ENCODE data around the gene UBTD1. TPM values are rescaled to one million over a fixed set of nuclear protein-coding genes. Genes with fewer than 3 reads are reported as not detected.

The UBTD1 gene
- polyA plus RNA-seq, 1 donor, result 4.1 TPM

DNA sequence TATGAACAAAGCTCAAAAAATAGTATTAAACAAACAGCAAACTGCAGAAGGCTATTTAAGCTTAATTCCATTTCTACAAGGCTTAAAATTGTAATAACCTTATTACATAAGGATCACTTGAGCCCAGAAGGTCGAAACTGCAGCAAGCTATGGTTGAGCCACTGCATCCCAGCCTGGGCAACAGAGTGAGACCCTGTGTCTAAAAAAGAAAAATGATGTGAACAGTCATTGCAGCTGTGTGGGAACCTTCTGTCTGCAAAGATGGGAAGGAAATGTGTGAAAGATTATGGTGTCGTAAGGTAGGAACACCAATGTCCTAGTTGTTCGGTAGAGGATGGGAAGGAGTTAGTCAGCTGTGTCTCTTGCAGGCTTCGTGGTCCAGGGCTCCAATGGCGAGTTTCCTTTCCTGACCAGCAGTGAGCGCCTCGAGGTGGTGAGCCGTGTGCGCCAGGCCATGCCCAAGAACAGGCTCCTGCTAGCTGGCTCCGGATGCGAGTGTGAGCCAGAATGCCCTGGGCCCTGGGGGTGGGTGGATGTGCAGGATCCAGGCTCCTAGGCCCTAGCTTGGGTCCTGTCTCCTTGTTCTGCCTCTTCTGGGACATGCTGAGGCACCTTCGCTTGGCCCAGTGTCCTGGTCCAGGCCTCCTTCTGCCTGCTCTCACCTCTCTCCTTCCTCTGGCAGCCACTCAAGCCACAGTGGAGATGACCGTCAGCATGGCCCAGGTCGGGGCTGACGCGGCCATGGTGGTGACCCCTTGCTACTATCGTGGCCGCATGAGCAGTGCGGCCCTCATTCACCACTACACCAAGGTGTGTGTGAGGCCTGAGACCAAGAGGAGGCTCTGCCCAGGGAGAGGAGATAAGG lies 99.9 kb downstream of the UBTD1 start:
- Histone ChIP-seq H3K9me3 (ENCODE audit: control insufficient read depth, low read depth, low read length) (no peaks in the 10 kb centered on the region), H3K4me1 (ENCODE audit: control insufficient read depth, insufficient read depth, low read length) (no peaks in the 10 kb centered on the region), H3K27me3 (ENCODE audit: control insufficient read depth, insufficient read depth, low read length) (no peaks in the 10 kb centered on the region), H3K36me3 (ENCODE audit: control insufficient read depth, insufficient read depth, low read length) (no peaks in the 10 kb centered on the region), H3K4me3 (ENCODE audit: low read length) (no peak overlapping the region), H3K27ac (ENCODE audit: low read length) (no peak overlapping the region)
- no CpG with 5 or more reads among the region's 19 CpGs for WGBS (ENCODE audit: insufficient coverage, low lambda C conversion rate)
- no peak for DNase-seq

DNA sequence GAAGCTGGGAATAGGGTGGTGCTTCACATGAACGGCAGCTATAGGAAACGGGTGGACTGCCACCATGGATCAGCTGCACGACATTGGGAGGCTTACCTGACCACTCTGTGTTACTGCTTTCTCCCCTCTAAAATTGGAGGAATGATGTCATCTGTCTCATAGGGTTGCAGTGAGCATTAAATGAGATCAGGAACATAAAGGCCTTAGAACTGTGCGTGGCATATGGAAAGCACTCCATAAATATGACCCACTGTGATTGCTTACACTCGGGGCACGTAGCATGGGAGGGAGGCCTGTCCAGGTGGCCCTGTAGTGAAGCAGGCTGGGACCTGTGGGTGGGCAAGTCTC lies 100.5 kb downstream of the UBTD1 start:
- Histone ChIP-seq H3K9me3 (ENCODE audit: control insufficient read depth, low read depth, low read length) (no peaks in the 10 kb centered on the region), H3K27ac (ENCODE audit: low read length) (no peak overlapping the region), H3K27me3 (ENCODE audit: control insufficient read depth, insufficient read depth, low read length) (no peaks in the 10 kb centered on the region), H3K4me1 (ENCODE audit: control insufficient read depth, insufficient read depth, low read length) (no peaks in the 10 kb centered on the region), H3K4me3 (ENCODE audit: low read length) (no peak overlapping the region), H3K36me3 (ENCODE audit: control insufficient read depth, insufficient read depth, low read length) (no peaks in the 10 kb centered on the region)
- WGBS (ENCODE audit: insufficient coverage, low lambda C conversion rate), result no CpG with 5 or more reads among the region's 6 CpGs
- DNase-seq, result no peak

- no peak for DNase-seq
- Histone ChIP-seq H3K4me3 (ENCODE audit: low read length) (no peak overlapping the region), H3K9me3 (ENCODE audit: control insufficient read depth, low read depth, low read length) (no peaks in the 10 kb centered on the region), H3K27ac (ENCODE audit: low read length) (no peak overlapping the region), H3K4me1 (ENCODE audit: control insufficient read depth, insufficient read depth, low read length) (no peaks in the 10 kb centered on the region), H3K36me3 (ENCODE audit: control insufficient read depth, insufficient read depth, low read length) (no peaks in the 10 kb centered on the region), H3K27me3 (ENCODE audit: control insufficient read depth, insufficient read depth, low read length) (no peaks in the 10 kb centered on the region)
- WGBS (ENCODE audit: insufficient coverage, low lambda C conversion rate), result no CpG with 5 or more reads among the region's 1 CpG
Observed at GRCh38 chr10:97600616-97601015, 101.9 kb downstream of the UBTD1 start.

- Histone ChIP-seq H3K9me3 (ENCODE audit: control insufficient read depth, low read depth, low read length) (no peaks in the 10 kb centered on the region), H3K36me3 (ENCODE audit: control insufficient read depth, insufficient read depth, low read length) (no peaks in the 10 kb centered on the region), H3K4me1 (ENCODE audit: control insufficient read depth, insufficient read depth, low read length) (no peaks in the 10 kb centered on the region), H3K27me3 (ENCODE audit: control insufficient read depth, insufficient read depth, low read length) (no peaks in the 10 kb centered on the region), H3K4me3 (ENCODE audit: low read length) (no peak overlapping the region), H3K27ac (ENCODE audit: low read length) (no peak overlapping the region)
- no peak for DNase-seq
- 100% methylated on average over 1 of the region's 21 CpGs for WGBS (ENCODE audit: insufficient coverage, low lambda C conversion rate)
Observed at GRCh38 chr10:97601268-97602215, 102.8 kb downstream of the UBTD1 start.

DNA sequence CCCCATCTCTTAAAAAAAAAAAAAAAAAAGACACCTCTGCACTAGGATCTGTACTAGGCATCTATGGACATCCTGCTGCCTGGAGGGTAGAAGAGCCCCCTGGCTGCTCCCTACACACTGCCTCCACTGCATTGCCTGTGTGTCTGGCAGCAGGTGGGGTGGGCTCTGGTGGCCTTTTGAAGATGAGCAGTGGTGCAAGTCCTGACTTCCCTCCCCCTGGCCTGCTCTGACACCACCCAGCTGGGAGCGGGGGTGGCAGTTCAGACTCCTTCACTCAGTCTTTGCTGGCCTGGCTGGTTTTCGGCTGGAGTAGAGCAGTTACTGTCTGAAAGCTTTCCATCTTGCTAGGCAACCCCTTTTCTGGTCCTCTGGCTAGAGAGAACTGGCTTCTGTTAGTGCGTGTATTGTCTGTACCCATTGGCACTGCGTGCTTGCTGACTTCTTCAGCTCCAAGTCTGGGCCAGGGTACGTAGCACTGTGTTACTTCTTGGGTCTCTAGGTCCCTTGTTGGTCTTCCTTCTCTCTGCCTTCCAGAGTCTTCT lies 108.4 kb downstream of the UBTD1 start:
- Histone ChIP-seq H3K9me3 (ENCODE audit: control insufficient read depth, low read depth, low read length) (no peaks in the 10 kb centered on the region), H3K27me3 (ENCODE audit: control insufficient read depth, insufficient read depth, low read length) (no peaks in the 10 kb centered on the region), H3K27ac (ENCODE audit: low read length) (no peak overlapping the region), H3K36me3 (ENCODE audit: control insufficient read depth, insufficient read depth, low read length) (no peaks in the 10 kb centered on the region), H3K4me3 (ENCODE audit: low read length) (no peak overlapping the region), H3K4me1 (ENCODE audit: control insufficient read depth, insufficient read depth, low read length) (no peaks in the 10 kb centered on the region)
- DNase-seq, result no peak
- 90% methylated on average over 2 of the region's 5 CpGs for WGBS (ENCODE audit: insufficient coverage, low lambda C conversion rate)

DNA sequence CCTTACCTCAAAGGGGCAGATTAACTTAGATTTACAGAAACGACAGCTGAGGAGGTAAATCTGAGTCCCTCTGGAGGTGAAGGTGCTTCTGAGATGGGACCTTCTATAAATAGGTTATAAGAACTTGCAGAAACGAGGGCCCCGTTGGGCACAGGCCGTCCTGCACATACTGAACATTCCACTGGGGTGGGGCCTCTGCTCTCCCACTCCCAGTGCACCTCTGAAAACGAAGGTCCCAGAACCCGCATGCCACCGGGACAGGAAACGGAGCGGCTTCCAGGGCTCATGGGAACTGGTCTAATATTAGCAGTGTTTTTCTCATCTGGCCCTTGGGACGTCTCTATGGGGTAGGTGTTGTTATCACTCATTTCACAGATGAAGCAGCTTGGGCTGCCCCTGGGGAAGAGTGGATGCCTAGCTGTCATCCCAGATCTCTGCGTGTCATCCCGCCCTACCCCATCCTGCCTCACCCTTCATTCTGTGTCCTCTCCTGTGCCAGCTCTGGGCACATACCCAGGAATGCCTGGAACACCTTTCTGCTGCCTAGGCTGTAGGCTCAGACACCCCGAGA lies 110.4 kb downstream of the UBTD1 start:
- H3K27ac ChIP-seq (ENCODE audit: low read length), result no peak overlapping the region
- DNase-seq, result no peak
- WGBS (ENCODE audit: insufficient coverage, low lambda C conversion rate), result 100% methylated on average over 2 of the region's 13 CpGs
- H3K36me3 ChIP-seq (ENCODE audit: control insufficient read depth, insufficient read depth, low read length), result no peaks in the 10 kb centered on the region
- H3K9me3 ChIP-seq (ENCODE audit: control insufficient read depth, low read depth, low read length), result no peaks in the 10 kb centered on the region
- no peak overlapping the region for H3K4me3 ChIP-seq (ENCODE audit: low read length)
- H3K27me3 ChIP-seq (ENCODE audit: control insufficient read depth, insufficient read depth, low read length), result no peaks in the 10 kb centered on the region
- no peaks in the 10 kb centered on the region for H3K4me1 ChIP-seq (ENCODE audit: control insufficient read depth, insufficient read depth, low read length)

GRCh38 chr10:97611473-97611872 lies 112.7 kb downstream of the UBTD1 start:
- H3K4me1 ChIP-seq (ENCODE audit: control insufficient read depth, insufficient read depth, low read length), result no peaks in the 10 kb centered on the region
- WGBS (ENCODE audit: insufficient coverage, low lambda C conversion rate), result no CpG with 5 or more reads among the region's 12 CpGs
- no peak overlapping the region for H3K4me3 ChIP-seq (ENCODE audit: low read length)
- no peak overlapping the region for H3K27ac ChIP-seq (ENCODE audit: low read length)
- H3K27me3 ChIP-seq (ENCODE audit: control insufficient read depth, insufficient read depth, low read length), result no peaks in the 10 kb centered on the region
- no peak for DNase-seq
- H3K9me3 ChIP-seq (ENCODE audit: control insufficient read depth, low read depth, low read length), result no peaks in the 10 kb centered on the region
- H3K36me3 ChIP-seq (ENCODE audit: control insufficient read depth, insufficient read depth, low read length), result peaks cover 8% of the 10 kb centered on the region

DNA sequence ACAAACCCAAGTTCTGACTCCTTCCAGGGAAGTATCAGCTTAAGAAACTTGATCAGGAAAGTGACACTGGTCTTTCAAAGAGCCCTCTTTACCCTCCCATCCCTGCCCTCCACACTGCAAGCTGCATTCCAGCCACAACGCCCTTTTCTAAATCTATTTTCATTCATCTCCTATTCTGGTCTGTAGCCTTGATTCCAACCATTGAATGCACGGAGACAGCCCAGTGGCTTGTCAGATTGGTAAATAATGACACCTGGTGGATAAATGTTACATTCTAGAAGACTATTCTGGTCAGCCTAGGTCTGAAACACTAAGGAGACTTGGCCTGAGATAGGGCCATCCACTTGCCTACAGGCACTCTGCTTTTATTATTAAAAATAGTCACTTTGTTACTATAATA lies 113.7 kb downstream of the UBTD1 start:
- H3K36me3 ChIP-seq (ENCODE audit: control insufficient read depth, insufficient read depth, low read length), result peaks cover 8% of the 10 kb centered on the region
- no peaks in the 10 kb centered on the region for H3K27me3 ChIP-seq (ENCODE audit: control insufficient read depth, insufficient read depth, low read length)
- DNase-seq, result peak in 1 of 2 donors; percentile 28
- H3K9me3 ChIP-seq (ENCODE audit: control insufficient read depth, low read depth, low read length), result no peaks in the 10 kb centered on the region
- H3K4me3 ChIP-seq (ENCODE audit: low read length), result no peak overlapping the region
- no peaks in the 10 kb centered on the region for H3K4me1 ChIP-seq (ENCODE audit: control insufficient read depth, insufficient read depth, low read length)
- WGBS (ENCODE audit: insufficient coverage, low lambda C conversion rate), result no CpG with 5 or more reads among the region's 2 CpGs
- H3K27ac ChIP-seq (ENCODE audit: low read length), result no peak overlapping the region

DNA sequence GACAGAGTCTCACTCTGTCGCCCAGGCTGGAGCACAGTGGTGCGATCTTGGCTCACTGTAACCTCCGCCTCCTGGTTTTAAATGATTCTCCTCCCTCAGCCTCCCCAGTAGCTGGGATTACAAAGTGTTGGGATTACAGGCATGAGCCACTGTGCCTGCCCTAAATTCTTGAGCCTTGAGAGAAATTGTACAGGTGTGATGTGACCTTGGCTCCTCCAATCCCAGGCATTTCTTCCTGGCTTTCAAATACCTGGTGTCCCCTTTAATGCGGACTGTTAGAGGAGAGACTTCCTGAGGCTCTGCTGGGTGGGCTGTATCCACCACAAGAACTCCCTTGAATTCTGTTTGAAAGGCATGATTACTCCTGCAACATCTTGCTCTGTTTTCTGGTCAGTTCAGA lies 119.6 kb downstream of the UBTD1 start:
- Histone ChIP-seq H3K27me3 (ENCODE audit: control insufficient read depth, insufficient read depth, low read length) (no peaks in the 10 kb centered on the region), H3K4me1 (ENCODE audit: control insufficient read depth, insufficient read depth, low read length) (no peaks in the 10 kb centered on the region), H3K4me3 (ENCODE audit: low read length) (no peak overlapping the region), H3K9me3 (ENCODE audit: control insufficient read depth, low read depth, low read length) (no peaks in the 10 kb centered on the region), H3K27ac (ENCODE audit: low read length) (no peak overlapping the region), H3K36me3 (ENCODE audit: control insufficient read depth, insufficient read depth, low read length) (peaks cover 10% of the 10 kb centered on the region)
- DNase-seq, result no peak
- WGBS (ENCODE audit: insufficient coverage, low lambda C conversion rate), result no CpG with 5 or more reads among the region's 4 CpGs

DNA sequence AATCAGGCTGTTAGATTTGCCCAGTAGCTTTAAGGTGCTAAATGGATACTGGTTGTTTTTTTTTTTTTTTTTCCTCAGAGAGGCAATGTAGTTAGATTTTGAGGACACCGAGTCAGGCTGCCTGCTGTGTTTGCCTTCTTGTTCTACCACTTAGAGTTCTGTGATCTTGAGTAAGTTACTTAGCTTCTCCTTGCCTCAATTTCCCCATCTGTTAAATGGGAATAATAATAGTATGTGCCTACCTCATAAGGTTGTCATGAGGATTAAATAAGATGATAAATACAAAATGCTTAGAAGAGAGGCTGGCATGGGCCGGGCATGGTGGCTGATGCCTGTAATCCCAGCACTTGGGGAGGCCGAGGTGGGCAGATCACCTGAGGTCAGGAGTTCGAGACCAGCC lies 120.0 kb downstream of the UBTD1 start:
- WGBS (ENCODE audit: insufficient coverage, low lambda C conversion rate), result no CpG with 5 or more reads among the region's 4 CpGs

More for the DNA sequence above, 120.0 kb downstream of the UBTD1 start:
- Histone ChIP-seq H3K27me3 (ENCODE audit: control insufficient read depth, insufficient read depth, low read length) (no peaks in the 10 kb centered on the region), H3K9me3 (ENCODE audit: control insufficient read depth, low read depth, low read length) (no peaks in the 10 kb centered on the region), H3K36me3 (ENCODE audit: control insufficient read depth, insufficient read depth, low read length) (peaks cover 10% of the 10 kb centered on the region), H3K4me1 (ENCODE audit: control insufficient read depth, insufficient read depth, low read length) (peaks cover 3% of the 10 kb centered on the region), H3K4me3 (ENCODE audit: low read length) (no peak overlapping the region), H3K27ac (ENCODE audit: low read length) (no peak overlapping the region)
- DNase-seq, result no peak
